ENCODE data around the gene ICAM3. TPM values are rescaled to one million over a fixed set of nuclear protein-coding genes. Genes with fewer than 3 reads are reported as not detected.
"Not testable (repeated sequence)": the region's sequence is repeated elsewhere in the genome, so short reads cannot be mapped to it uniquely, and the experiment has no call there.

ICAM3 gene
- total RNA-seq, 1 donor from 2014 or later: 0.11 TPM

DNA sequence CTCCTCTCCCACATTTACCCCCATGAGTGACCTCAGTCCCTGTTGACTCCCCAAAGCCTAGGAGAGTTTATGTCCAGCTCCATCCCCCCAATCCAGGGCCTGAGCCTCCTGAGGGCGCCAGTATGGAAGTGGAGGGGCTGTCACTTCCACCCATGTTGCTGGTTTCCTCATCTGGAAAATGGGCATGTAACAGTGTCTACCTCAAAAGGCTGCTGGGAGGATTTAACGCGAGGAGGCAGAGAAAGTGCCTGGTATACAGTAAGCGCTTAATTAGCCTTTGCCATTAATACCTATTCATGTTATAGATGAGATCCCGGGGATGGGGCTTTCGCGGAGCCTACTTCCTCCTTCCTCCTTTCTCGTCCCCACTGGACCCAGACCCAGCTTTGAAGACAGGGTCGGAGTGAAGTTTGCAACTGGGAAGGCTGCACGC lies 40.5 kb upstream of the ICAM3 start:
- Histone ChIP-seq H3K9me3 (no peaks in the 10 kb centered on the region), H3K27me3 (no peaks in the 10 kb centered on the region), H3K4me3 (peak overlapping the region; percentile 86 to 98), H3K27ac (peak overlapping the region; percentile 66 to 73), H3K4me1 (peaks cover 0 to 14% of the 10 kb centered on the region in 2 donors), H3K36me3 (peaks cover 0 to 13% of the 10 kb centered on the region in 2 donors)
- intact Hi-C loops (cut with DNase I): loop anchor here (1.0 to 5.0 kb wide), 4 partner anchors 23 to 128 kb away; partner anchors contain the start of genes CDC37, FDX2, MRPL4 and RAVER1
- TF ChIP-seq, protein P1, sequence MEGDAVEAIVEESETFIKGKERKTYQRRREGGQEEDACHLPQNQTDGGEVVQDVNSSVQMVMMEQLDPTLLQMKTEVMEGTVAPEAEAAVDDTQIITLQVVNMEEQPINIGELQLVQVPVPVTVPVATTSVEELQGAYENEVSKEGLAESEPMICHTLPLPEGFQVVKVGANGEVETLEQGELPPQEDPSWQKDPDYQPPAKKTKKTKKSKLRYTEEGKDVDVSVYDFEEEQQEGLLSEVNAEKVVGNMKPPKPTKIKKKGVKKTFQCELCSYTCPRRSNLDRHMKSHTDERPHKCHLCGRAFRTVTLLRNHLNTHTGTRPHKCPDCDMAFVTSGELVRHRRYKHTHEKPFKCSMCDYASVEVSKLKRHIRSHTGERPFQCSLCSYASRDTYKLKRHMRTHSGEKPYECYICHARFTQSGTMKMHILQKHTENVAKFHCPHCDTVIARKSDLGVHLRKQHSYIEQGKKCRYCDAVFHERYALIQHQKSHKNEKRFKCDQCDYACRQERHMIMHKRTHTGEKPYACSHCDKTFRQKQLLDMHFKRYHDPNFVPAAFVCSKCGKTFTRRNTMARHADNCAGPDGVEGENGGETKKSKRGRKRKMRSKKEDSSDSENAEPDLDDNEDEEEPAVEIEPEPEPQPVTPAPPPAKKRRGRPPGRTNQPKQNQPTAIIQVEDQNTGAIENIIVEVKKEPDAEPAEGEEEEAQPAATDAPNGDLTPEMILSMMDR (IDR thresholded peaks at IDR 0.05): no peak
- DNase-seq (ENCODE audit: low spot score in 2 of 2): no peak

DNA sequence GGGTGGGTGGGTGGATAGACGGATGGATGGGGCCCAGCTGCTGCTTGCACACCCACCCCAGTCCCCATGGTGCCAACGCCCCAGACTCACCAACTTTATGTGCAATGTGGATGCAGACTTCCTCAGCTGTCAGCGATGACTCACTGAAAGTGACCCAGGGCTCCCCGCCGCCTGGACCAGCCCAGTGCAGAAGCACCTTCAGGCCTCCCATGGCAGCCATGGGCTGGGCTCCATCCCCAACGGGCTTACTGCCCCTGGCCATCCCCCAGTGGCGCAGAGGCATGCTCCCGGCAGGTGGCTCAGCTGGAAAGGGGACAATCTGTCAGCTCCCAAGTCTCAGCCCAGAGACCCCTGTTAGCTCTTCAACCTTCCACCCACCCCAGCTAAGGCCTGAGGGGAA lies 38.7 kb upstream of the ICAM3 start:
- Histone ChIP-seq H3K9me3 (no peaks in the 10 kb centered on the region), H3K27me3 (no peaks in the 10 kb centered on the region), H3K27ac (no peak overlapping the region), H3K4me1 (peaks cover 0 to 14% of the 10 kb centered on the region in 2 donors), H3K4me3 (no peak overlapping the region), H3K36me3 (peaks cover 0 to 20% of the 10 kb centered on the region in 2 donors)
- no peak for DNase-seq (ENCODE audit: low spot score in 2 of 2)
- intact Hi-C loops (cut with DNase I): no loop called here
- TF ChIP-seq, protein P1 (IDR thresholded peaks at IDR 0.05): no peak

DNA sequence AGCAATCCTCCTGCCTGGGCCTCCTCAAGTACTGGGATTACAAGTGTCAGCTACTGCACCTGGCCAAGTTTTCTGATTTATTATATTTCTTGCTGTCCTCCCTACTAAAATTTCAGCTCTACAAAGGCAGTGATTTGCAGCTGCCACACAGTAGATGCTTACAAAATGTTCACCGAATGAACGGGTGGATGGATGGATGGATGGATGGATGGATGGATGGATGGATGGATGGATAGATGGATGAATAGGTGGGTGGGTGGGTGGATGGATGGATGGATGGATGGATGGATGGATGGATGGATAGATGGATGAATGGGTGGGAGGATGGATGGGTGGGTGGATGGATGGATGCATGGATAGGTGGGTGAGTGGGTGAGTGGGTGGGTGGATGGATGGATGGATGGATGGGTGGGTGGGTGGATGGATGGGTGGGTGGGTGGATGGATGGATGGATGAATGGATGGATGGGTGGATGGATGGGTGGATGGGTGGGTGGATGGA lies 37.8 kb upstream of the ICAM3 start:
- H3K27me3 ChIP-seq; H3K9me3 ChIP-seq; DNase-seq (ENCODE audit: low spot score in 2 of 2); intact Hi-C loops (cut with DNase I); H3K27ac ChIP-seq; H3K4me3 ChIP-seq: not testable (repeated sequence)
- peaks cover 0 to 20% of the 10 kb centered on the region in 2 donors for H3K36me3 ChIP-seq
- peaks cover 0 to 14% of the 10 kb centered on the region in 2 donors for H3K4me1 ChIP-seq

DNA sequence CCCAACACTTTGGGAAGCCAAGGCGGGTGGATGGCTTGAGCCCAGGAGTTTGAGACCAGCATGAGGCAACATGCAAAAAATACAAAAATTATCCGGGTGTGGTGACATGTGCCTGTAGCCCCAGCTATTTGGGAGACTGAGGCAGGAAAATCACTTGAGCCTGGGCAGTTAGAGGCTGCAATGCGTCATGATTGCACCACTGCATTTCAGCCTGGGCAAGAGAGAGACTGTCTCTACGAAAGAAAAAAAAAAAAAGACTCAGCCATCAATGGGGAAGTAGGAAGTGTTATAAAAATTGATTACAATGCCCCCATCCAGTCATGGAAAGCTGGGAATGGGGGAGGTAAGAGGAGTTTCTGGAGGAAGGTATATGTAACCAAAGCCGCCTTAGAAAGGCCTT lies 35.5 kb upstream of the ICAM3 start:
- DNase-seq (ENCODE audit: low spot score in 2 of 2): no peak
- Histone ChIP-seq H3K27me3 (no peaks in the 10 kb centered on the region), H3K4me1 (peaks cover 0 to 9% of the 10 kb centered on the region in 2 donors), H3K4me3 (no peak overlapping the region), H3K36me3 (peaks cover 6 to 27% of the 10 kb centered on the region in 2 donors), H3K9me3 (no peaks in the 10 kb centered on the region), H3K27ac (no peak overlapping the region)
- intact Hi-C loops (cut with DNase I): no loop called here
- TF ChIP-seq, protein P1 (IDR thresholded peaks at IDR 0.05): no peak

DNA sequence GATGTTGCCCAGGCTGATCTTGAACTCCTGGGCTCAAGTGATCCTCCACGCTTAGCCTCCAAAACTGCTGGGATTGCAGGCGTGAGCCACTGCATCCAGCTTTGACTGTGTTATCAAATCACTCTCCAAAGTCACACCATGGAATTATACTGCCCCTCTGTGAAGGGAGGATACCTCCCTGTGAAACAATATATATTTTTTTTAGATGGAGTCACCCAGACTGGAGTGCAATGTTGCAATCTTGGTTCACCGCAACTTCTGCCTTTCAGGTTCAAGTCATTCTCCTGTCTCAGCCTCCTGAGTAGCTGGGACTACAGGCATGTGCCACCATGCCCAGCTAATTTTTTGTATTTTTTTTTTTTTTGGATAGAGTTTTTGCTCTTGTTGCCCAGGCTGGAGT lies 33.3 kb upstream of the ICAM3 start:
- DNase-seq (ENCODE audit: low spot score in 2 of 2): no peak
- peaks cover 21 to 46% of the 10 kb centered on the region in 2 donors for H3K36me3 ChIP-seq

DNA sequence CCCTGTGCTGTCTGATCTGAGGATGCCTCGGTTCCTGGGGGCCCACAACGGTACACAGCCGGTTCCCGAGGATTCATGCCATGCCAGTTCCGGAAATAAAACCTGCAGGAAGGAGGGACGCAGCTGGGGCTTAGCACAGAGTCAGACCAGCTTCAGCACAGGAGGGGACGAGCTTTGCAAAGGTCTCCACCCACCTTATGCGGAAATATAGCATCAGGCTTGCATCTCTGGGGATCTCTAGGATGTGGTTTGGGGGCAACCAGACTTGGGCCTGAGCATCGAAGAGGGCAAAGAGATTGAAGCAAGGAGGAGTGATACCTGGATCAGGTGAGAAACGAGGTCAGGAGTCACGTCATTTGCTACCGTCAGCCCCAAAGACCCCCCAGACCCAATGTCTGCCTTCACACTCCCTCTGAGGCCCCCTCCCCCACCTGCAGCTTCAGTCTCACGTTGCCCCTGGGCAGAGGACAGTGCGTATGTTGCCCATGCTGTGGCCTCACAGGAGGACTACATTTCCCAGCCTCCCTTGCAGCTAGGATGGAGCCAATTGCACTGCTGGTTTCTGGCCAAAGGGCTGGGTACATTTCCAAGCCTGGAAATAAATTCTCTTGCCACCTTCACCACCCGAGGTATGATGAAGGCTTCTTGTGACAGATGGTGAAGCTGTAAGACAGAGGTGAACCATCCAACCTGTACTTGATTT lies 28.8 kb upstream of the ICAM3 start:
- H3K27me3 ChIP-seq: no peaks in the 10 kb centered on the region
- peaks cover 57 to 68% of the 10 kb centered on the region in 2 donors for H3K36me3 ChIP-seq
- no peaks in the 10 kb centered on the region for H3K4me1 ChIP-seq
- intact Hi-C loops (cut with DNase I): no loop called here
- H3K9me3 ChIP-seq: no peaks in the 10 kb centered on the region
- TF ChIP-seq, protein P1 (IDR thresholded peaks at IDR 0.05): no peak
- no peak for DNase-seq (ENCODE audit: low spot score in 2 of 2)
- no peak overlapping the region for H3K27ac ChIP-seq
- H3K4me3 ChIP-seq: no peak overlapping the region

More for the DNA sequence above, 33.3 kb upstream of the ICAM3 start:
- Histone ChIP-seq H3K27ac (no peak overlapping the region), H3K4me1 (no peaks in the 10 kb centered on the region), H3K27me3 (no peaks in the 10 kb centered on the region), H3K9me3 (no peaks in the 10 kb centered on the region), H3K4me3 (no peak overlapping the region)
- intact Hi-C loops (cut with DNase I): no loop called here
- TF ChIP-seq, protein P1 (IDR thresholded peaks at IDR 0.05): no peak

DNA sequence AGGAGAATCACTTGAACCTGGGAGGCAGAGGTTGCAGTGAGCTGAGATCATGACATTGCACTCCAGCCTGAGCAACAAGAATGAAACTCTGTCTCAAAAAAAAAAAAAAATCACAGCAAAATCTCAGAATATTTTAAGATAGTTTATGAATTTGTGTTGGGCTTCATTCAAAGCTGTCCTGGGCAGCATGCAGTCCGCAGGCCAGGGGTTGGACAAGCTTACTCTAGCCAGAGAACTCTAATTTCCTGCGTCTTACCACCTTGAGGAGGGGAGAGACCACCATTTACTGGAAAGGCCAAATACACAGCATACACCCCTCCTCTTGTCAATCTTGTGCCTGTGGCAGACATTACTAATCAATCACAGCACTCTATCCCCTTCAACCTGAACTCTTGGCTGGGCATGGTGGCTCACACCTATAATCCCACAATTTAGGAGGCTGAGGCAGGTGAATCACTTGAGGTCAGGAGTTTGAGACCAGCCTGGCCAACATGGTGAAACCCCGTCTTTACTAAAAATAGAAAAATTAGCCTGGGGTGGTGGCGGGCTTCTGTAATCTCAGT lies 27.6 kb upstream of the ICAM3 start:
- intact Hi-C loops (cut with DNase I); H3K4me3 ChIP-seq; H3K9me3 ChIP-seq; H3K4me1 ChIP-seq; DNase-seq (ENCODE audit: low spot score in 2 of 2); H3K27ac ChIP-seq; H3K27me3 ChIP-seq: not testable (repeated sequence)
- H3K36me3 ChIP-seq: peaks cover 62 to 78% of the 10 kb centered on the region in 2 donors
